Prostate gland (tissue), 2 donors: Measurements from ENCODE around the gene ATAD2B.

Source experiments
- CTCF ChIP-seq, 4 experiments: fragments of 200-600 bp in 2 of 4; fragments of 450-650 bp in 2 of 4; sonication (generic) in 2 of 4; IDR thresholded peaks; 1 replicate in 3 of 4; 2 replicates in 1 of 4; pipeline ENCODE4 v1.5.1; 2016 to 2019; ENCODE audit warnings: antibody characterized with exemption in 4 of 4, mild to moderate bottlenecking in 2 of 4, moderate library complexity in 2 of 4
- POLR2A ChIP-seq: fragments of 450-650 bp; IDR thresholded peaks from one replicate; pipeline ENCODE4 v1.6.1; 2016; ENCODE audit warnings: antibody characterized with exemption, mild to moderate bottlenecking
- POLR2AphosphoS5 ChIP-seq: sonication (generic); formaldehyde crosslinking; IDR thresholded peaks from one replicate; pipeline ENCODE4 v1.6.1; 2017; ENCODE audit warnings: antibody characterized with exemption

DNA sequence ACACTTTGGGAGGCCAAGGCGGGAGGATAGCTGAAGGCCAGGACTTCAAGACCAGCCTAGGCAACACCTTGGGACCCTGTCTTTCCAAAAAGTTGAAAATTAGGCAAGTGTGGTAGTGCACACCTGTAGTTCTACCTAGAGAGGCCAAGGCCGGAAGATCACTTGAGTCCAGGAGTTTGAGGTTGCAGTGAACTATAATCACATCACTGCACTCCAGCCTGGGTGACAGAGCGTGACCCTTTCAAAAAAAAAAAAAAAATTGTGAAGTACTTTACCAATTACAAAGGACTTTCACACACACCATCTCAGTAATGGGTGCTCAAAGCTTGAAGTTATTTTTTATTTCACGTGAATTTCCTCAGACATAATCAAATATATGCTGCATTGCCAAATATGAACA lies 65.0 kb downstream of the ATAD2B start:
- TF ChIP-seq CTCF (IDR thresholded peaks at IDR 0.05) (no peak), POLR2A (no peak), POLR2AphosphoS5 (no peak)
